ENCODE measurements around the gene UMAD1. TPM values are rescaled to one million over a fixed set of nuclear protein-coding genes. Genes with fewer than 3 reads are reported as not detected.

The UMAD1 gene
- total RNA-seq, 1 donor from 2014 or later: 13.6 TPM

GRCh38 chr7:7869036-7869435 lies 228.5 kb downstream of the UMAD1 start:
- intact Hi-C loops (cut with micrococcal nuclease): loop anchor here (5.0 kb wide), 1 partner anchor 168 kb away; no protein-coding TSS in a partner anchor

- intact Hi-C loops (cut with micrococcal nuclease): loop anchor here (5.0 kb wide), 1 partner anchor 168 kb away; no protein-coding TSS in a partner anchor
These were observed 229.1 kb downstream of the UMAD1 start for GRCh38 chr7:7869651-7870050.

- intact Hi-C loops (cut with micrococcal nuclease): no loop called here
These were observed 230.0 kb downstream of the UMAD1 start for GRCh38 chr7:7870555-7870954.

- intact Hi-C loops (cut with micrococcal nuclease): no loop called here
These were observed 235.9 kb downstream of the UMAD1 start for GRCh38 chr7:7876419-7876818.

- intact Hi-C loops (cut with micrococcal nuclease): no loop called here
These were observed 241.0 kb downstream of the UMAD1 start for GRCh38 chr7:7881581-7881980.

GRCh38 chr7:7882888-7883287 lies 242.3 kb downstream of the UMAD1 start:
- intact Hi-C loops (cut with micrococcal nuclease): no loop called here

- intact Hi-C loops (cut with micrococcal nuclease): no loop called here
These were observed 242.8 kb downstream of the UMAD1 start for GRCh38 chr7:7883394-7883793.

- intact Hi-C loops (cut with micrococcal nuclease): no loop called here
These were observed 244.3 kb downstream of the UMAD1 start for GRCh38 chr7:7884855-7885254.

GRCh38 chr7:7889791-7890568 lies 249.4 kb downstream of the UMAD1 start:
- intact Hi-C loops (cut with micrococcal nuclease): no loop called here

GRCh38 chr7:7895004-7895650 lies 254.6 kb downstream of the UMAD1 start:
- intact Hi-C loops (cut with micrococcal nuclease): no loop called here

- intact Hi-C loops (cut with micrococcal nuclease): no loop called here
These were observed 255.2 kb downstream of the UMAD1 start for GRCh38 chr7:7895754-7896153.

- intact Hi-C loops (cut with micrococcal nuclease): no loop called here
These were observed 257.0 kb downstream of the UMAD1 start for GRCh38 chr7:7897509-7897908.

- intact Hi-C loops (cut with micrococcal nuclease): no loop called here
These were observed 257.5 kb downstream of the UMAD1 start for GRCh38 chr7:7897949-7898515.

- intact Hi-C loops (cut with micrococcal nuclease): no loop called here
These were observed 262.3 kb downstream of the UMAD1 start for GRCh38 chr7:7902845-7903244.

- intact Hi-C loops (cut with micrococcal nuclease): no loop called here
These were observed 266.8 kb downstream of the UMAD1 start for GRCh38 chr7:7907306-7907705.

- intact Hi-C loops (cut with micrococcal nuclease): no loop called here
These were observed 268.1 kb downstream of the UMAD1 start for GRCh38 chr7:7908622-7909145.

GRCh38 chr7:7909376-7909775 lies 268.8 kb downstream of the UMAD1 start:
- intact Hi-C loops (cut with micrococcal nuclease): no loop called here

- intact Hi-C loops (cut with micrococcal nuclease): no loop called here
These were observed 271.0 kb downstream of the UMAD1 start for GRCh38 chr7:7911369-7912123.

- intact Hi-C loops (cut with micrococcal nuclease): no loop called here
These were observed 272.4 kb downstream of the UMAD1 start for GRCh38 chr7:7912937-7913336.

- intact Hi-C loops (cut with micrococcal nuclease): no loop called here
These were observed 273.0 kb downstream of the UMAD1 start for GRCh38 chr7:7913504-7913903.

- intact Hi-C loops (cut with micrococcal nuclease): no loop called here
These were observed 274.0 kb downstream of the UMAD1 start for GRCh38 chr7:7914547-7914946.

Data from T-helper 1 cell treated with Interleukin-12 subunit alpha and Interleukin-12 subunit beta and Interleukin-4 antibody, amounts not matched to agents 30 ng/mL and 1 ng/mL, for 36 hours (primary cell).